Measurements from ENCODE around the gene ENPP3. TPM values are rescaled to one million over a fixed set of nuclear protein-coding genes. Genes with fewer than 3 reads are reported as not detected.
"Not testable (repeated sequence)": the region's sequence is repeated elsewhere in the genome, so short reads cannot be mapped to it uniquely, and the experiment has no call there.

ENPP3 gene
- total RNA-seq, 1 donor from 2014 or later = 5.7 TPM

DNA sequence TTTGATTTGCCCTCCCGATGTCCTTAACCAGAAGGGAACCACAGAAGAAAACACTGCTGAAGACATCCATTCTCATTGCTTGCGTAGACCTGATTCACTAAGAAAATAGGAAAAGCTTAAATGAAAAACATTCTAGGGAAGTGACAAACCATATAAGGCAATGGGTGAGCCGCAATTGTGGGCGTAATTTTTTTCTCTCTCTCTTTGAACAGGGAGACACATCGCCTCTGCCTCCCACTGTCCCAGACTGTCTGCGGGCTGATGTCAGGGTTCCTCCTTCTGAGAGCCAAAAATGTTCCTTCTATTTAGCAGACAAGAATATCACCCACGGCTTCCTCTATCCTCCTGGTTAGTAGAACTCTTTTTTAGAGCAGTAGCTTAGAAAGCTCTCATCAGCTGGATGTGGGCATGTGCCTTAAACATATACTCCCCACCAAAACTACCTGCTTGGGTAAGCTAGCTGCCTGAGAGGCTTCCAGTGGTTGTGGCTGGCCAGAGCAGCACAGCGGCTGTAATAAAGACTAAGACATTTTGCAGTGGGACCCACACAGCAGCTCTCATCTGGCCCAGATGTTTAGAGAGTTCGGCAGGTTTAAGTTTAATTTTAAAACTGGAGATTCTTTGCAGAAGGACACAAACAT lies 96.4 kb downstream of the ENPP3 start:
- H3K4me1 Mint-ChIP-seq (ENCODE audit: low read depth) = no peaks in the 10 kb centered on the region
- intact Hi-C loops (cut with micrococcal nuclease) = no loop called here
- no peak for DNase-seq (ENCODE audit: low spot score)
- H3K9me3 Mint-ChIP-seq = no peaks in the 10 kb centered on the region
- no peak overlapping the region for H3K27ac Mint-ChIP-seq
- H3K4me3 Mint-ChIP-seq = no peak overlapping the region
- H3K36me3 Mint-ChIP-seq (ENCODE audit: low read depth) = no peaks in the 10 kb centered on the region
- H3K27me3 Mint-ChIP-seq (ENCODE audit: insufficient read depth) = no peaks in the 10 kb centered on the region

DNA sequence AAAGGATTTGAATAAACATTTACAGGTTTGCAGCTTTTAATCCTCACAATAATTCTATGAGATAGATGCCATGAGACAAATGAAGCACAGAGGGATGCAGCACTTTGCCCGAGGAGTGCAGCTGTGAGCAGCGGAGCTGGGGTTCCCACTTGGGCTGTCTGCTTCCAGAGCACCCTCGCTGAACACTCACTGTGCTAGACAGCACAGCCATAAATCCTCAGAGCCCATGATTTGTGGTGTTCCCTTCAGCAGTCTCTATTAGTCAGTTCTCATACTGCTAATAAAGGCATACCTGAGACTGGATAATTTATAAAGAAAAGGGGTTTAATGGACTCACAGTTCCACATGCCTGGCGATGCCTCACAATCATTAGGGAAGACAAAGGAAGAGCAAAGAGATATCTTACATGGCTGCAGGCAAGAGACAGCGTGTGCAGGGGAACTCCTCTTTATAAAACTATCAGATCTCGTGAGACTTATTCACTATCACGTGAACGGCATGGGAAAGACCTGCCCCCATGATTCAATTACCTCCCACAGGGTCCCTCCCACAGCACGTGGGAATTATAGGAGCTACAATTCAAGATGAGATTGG lies 99.0 kb downstream of the ENPP3 start:
- Mint-ChIP-seq H3K4me3 (no peak overlapping the region), H3K9me3 (no peaks in the 10 kb centered on the region), H3K4me1 (ENCODE audit: low read depth) (no peaks in the 10 kb centered on the region), H3K27ac (no peak overlapping the region), H3K27me3 (ENCODE audit: insufficient read depth) (no peaks in the 10 kb centered on the region), H3K36me3 (ENCODE audit: low read depth) (no peaks in the 10 kb centered on the region)
- intact Hi-C loops (cut with micrococcal nuclease) = no loop called here
- DNase-seq (ENCODE audit: low spot score) = no peak

DNA sequence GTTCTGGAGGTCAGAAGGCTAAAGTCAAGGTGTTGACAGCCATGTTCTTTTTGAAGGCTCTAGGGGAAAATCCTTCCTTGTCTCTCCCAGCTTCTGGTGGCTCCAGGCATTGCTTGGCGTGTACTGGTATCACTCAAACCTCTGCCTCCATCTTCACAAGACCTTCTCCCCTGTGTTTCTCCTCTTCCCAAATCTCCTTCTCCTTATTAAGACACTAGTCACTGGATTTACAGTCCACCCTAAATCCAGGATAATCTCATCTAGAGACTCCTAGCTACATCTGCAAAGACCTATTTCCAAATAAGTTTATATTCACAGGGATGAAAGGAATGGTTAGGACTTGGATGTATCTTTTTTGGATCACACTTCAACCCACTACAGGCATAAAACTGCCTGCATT lies 99.7 kb downstream of the ENPP3 start:
- Mint-ChIP-seq H3K27me3 (ENCODE audit: insufficient read depth) (no peaks in the 10 kb centered on the region), H3K27ac (no peak overlapping the region), H3K4me3 (no peak overlapping the region), H3K4me1 (ENCODE audit: low read depth) (no peaks in the 10 kb centered on the region), H3K9me3 (no peaks in the 10 kb centered on the region), H3K36me3 (ENCODE audit: low read depth) (no peaks in the 10 kb centered on the region)
- intact Hi-C loops (cut with micrococcal nuclease) = no loop called here
- DNase-seq (ENCODE audit: low spot score) = no peak

DNA sequence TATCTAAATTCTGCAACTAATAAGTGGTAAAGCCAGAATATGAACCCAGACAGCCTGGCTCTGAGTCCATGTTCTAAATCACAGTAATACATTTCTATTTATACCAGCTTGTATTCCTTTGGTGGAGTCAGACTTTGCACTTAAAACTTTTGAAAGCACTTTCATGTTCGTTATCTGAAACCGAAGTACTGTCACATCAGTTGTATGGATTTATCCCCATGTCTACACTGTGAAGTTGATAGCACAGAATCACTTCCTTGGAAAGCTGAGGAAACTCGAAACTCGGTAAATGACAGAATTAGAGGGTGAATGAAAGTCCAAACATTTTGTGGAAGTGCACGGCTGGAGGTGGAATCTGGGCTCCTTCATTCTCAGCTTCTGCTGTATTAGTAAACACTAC lies 102.0 kb downstream of the ENPP3 start:
- Mint-ChIP-seq H3K9me3 (no peaks in the 10 kb centered on the region), H3K27me3 (ENCODE audit: insufficient read depth) (peaks cover 2% of the 10 kb centered on the region), H3K4me1 (ENCODE audit: low read depth) (no peaks in the 10 kb centered on the region), H3K36me3 (ENCODE audit: low read depth) (no peaks in the 10 kb centered on the region), H3K4me3 (no peak overlapping the region), H3K27ac (no peak overlapping the region)
- intact Hi-C loops (cut with micrococcal nuclease) = no loop called here
- DNase-seq (ENCODE audit: low spot score) = no peak

DNA sequence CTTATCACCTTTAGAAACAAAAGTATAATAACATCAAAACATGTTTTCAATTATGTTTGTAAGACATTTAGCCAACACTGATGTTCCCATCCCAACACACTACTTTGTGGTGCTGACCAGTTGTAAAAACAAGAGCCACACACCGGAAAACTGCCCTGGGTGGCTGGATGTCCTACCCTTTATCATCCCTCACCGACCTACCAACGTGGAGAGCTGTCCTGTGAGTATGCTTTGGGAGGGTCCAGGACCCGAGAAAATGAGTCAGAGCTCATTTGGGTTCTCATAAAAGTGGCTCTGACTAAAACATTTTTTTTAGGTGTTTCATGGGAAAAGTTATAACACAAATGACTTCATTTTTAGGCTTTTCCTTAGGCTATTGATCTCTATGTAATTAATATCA lies 103.1 kb downstream of the ENPP3 start:
- no peak for DNase-seq (ENCODE audit: low spot score)
- no peaks in the 10 kb centered on the region for H3K9me3 Mint-ChIP-seq
- H3K4me3 Mint-ChIP-seq = no peak overlapping the region
- peaks cover 2% of the 10 kb centered on the region for H3K27me3 Mint-ChIP-seq (ENCODE audit: insufficient read depth)
- intact Hi-C loops (cut with micrococcal nuclease) = no loop called here
- H3K4me1 Mint-ChIP-seq (ENCODE audit: low read depth) = no peaks in the 10 kb centered on the region
- H3K27ac Mint-ChIP-seq = no peak overlapping the region
- no peaks in the 10 kb centered on the region for H3K36me3 Mint-ChIP-seq (ENCODE audit: low read depth)

DNA sequence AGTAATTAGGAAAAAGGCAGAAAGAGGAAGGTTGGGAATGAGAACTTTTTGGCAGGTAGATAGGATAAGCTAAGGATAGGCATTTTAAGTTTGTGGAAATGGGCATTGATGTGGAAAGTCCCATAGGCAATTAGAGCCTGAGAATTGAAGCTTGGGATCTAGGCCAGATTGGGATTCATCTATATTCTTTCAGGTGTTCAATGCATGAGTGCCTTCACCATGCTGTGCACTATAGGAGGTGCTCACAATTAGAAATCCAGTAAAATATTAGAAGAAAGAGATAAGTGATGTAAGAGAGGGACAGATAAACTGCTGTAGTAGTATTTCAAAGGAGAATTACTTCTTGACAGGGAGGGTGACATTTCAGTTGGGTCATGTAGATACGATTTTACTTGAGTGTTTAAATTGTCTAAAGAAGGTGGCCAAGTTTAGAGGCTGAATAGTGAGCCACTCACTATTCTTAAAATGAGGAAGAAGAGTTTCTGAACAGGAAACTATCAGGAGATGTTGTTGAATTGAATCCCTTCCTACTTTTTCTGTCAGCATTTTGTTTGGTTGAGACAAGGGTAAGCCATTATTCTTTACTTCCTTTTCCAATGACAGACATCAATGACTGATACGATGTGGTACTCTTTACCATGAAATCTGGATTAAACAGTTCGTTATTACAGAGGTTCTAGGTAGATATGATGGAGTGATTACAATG lies 104.7 kb downstream of the ENPP3 start:
- DNase-seq (ENCODE audit: low spot score) = no peak
- Mint-ChIP-seq H3K4me1 (ENCODE audit: low read depth) (no peaks in the 10 kb centered on the region), H3K27ac (no peak overlapping the region), H3K36me3 (ENCODE audit: low read depth) (no peaks in the 10 kb centered on the region), H3K9me3 (no peaks in the 10 kb centered on the region), H3K27me3 (ENCODE audit: insufficient read depth) (peaks cover 2% of the 10 kb centered on the region), H3K4me3 (no peak overlapping the region)
- intact Hi-C loops (cut with micrococcal nuclease) = no loop called here

DNA sequence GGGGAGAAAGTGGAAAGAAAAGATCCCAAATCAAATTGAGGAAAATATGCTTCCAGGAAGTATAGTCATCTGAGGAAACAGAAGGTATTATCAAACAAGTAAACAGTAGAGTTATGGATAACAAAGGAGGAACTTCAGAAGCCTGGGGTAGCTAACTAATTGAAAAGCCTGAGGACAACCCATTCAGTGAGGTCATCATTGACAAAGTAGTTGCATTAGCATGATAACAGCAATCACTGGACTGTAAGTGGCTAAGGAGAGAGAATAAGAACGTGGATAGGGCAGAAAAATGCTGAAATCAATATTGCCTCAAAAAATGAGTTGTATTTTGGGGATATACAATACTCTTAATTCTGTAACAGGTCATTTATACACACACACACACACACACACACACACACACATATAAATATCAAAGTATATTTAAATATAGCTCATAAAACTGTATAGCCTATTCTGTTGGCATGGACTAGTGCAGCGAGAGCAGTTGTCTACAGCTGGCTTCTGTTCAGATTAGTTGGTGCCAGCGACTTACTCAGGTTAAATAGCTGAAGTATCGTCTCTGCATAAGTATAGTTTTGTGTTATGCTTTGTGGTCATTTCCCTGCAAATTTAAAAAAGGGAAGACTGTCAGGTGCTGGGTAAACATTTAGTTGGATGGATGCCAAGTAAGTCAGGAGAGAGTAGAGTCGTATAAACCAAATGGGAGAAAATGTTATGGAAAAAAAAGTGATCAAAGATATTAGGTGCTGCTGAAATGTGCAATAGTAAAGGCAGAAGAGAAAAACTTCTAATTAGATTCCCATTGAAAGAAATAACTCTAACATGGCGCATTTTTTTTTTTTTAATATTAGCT lies 107.6 kb downstream of the ENPP3 start:
- H3K27ac Mint-ChIP-seq = no peak overlapping the region
- H3K4me3 Mint-ChIP-seq = no peak overlapping the region
- DNase-seq (ENCODE audit: low spot score) = no peak
- no peaks in the 10 kb centered on the region for H3K4me1 Mint-ChIP-seq (ENCODE audit: low read depth)
- no peaks in the 10 kb centered on the region for H3K9me3 Mint-ChIP-seq
- H3K36me3 Mint-ChIP-seq (ENCODE audit: low read depth) = no peaks in the 10 kb centered on the region
- H3K27me3 Mint-ChIP-seq (ENCODE audit: insufficient read depth) = peaks cover 2% of the 10 kb centered on the region
- intact Hi-C loops (cut with micrococcal nuclease) = no loop called here

DNA sequence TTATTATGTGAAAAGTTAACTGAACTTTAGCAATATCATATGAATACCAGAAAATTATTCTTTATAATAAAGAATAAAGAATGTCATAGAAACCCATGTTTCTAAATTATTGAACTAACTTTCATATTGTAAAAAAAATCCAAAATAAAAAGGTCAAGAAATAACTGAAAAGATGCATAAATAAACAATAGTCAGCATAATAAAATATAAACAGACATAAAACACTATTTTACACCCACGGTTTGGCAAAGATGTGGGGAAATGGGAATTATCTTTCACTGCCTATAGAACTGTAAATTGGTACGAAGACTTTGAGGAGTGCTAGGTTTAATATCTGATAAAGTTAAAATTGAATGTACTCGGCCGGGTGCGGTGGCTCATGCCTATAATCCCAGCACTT lies 108.4 kb downstream of the ENPP3 start:
- DNase-seq (ENCODE audit: low spot score) = no peak
- H3K27ac Mint-ChIP-seq = no peak overlapping the region
- H3K4me3 Mint-ChIP-seq = no peak overlapping the region
- no peaks in the 10 kb centered on the region for H3K9me3 Mint-ChIP-seq
- intact Hi-C loops (cut with micrococcal nuclease) = no loop called here
- H3K27me3 Mint-ChIP-seq (ENCODE audit: insufficient read depth) = peaks cover 4% of the 10 kb centered on the region
- no peaks in the 10 kb centered on the region for H3K4me1 Mint-ChIP-seq (ENCODE audit: low read depth)
- H3K36me3 Mint-ChIP-seq (ENCODE audit: low read depth) = no peaks in the 10 kb centered on the region

DNA sequence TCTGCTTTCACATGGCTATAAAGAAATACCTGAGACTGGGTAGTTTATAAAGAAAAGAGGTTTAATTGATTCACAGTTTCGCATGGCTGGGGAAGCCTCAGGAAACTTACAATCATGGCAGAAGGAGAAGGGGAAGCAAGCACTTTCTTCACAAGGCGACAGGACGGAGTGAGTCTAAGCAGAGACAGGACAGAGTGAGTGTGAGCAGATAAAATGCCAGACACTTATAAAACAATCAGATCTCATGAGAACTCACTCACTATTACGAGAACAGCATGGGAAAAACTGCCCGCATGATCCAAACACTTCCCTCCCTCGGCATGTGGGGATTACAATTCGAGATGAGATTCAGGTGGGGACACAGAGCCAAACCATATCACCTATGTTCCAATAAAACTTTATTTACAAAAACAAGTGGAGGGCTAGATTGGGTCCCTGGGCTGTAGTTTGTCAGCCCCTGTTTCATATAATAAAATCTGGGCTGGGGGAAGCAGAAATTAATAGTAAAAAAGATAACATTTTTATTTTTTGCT lies 110.8 kb downstream of the ENPP3 start:
- intact Hi-C loops (cut with micrococcal nuclease) = no loop called here
- no peak overlapping the region for H3K27ac Mint-ChIP-seq
- no peaks in the 10 kb centered on the region for H3K4me1 Mint-ChIP-seq (ENCODE audit: low read depth)
- peaks cover 6% of the 10 kb centered on the region for H3K27me3 Mint-ChIP-seq (ENCODE audit: insufficient read depth)
- H3K9me3 Mint-ChIP-seq = no peaks in the 10 kb centered on the region
- H3K4me3 Mint-ChIP-seq = no peak overlapping the region
- H3K36me3 Mint-ChIP-seq (ENCODE audit: low read depth) = no peaks in the 10 kb centered on the region
- DNase-seq (ENCODE audit: low spot score) = no peak

DNA sequence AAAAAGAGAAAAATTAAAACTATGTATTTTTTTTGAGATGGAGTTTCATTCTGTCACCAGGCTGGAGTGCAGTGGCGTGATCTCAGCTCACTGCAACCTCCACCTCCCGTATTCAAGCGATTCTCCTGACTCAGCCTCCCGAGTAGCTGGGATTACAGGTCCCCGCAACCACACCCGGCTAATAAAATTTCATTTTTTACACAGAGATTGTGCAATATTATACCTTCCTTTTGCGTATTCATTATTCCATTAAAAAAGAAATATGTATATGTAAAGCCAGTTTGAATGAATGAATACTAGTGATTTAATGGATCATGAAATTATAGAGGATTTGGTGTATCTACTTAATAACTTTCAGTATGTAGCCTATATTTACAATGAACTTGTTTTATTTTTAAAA lies 111.9 kb downstream of the ENPP3 start:
- no peak overlapping the region for H3K4me3 Mint-ChIP-seq
- H3K9me3 Mint-ChIP-seq = no peaks in the 10 kb centered on the region
- no peaks in the 10 kb centered on the region for H3K4me1 Mint-ChIP-seq (ENCODE audit: low read depth)
- peaks cover 8% of the 10 kb centered on the region for H3K27me3 Mint-ChIP-seq (ENCODE audit: insufficient read depth)
- DNase-seq (ENCODE audit: low spot score) = no peak
- H3K36me3 Mint-ChIP-seq (ENCODE audit: low read depth) = no peaks in the 10 kb centered on the region
- H3K27ac Mint-ChIP-seq = no peak overlapping the region
- intact Hi-C loops (cut with micrococcal nuclease) = no loop called here

DNA sequence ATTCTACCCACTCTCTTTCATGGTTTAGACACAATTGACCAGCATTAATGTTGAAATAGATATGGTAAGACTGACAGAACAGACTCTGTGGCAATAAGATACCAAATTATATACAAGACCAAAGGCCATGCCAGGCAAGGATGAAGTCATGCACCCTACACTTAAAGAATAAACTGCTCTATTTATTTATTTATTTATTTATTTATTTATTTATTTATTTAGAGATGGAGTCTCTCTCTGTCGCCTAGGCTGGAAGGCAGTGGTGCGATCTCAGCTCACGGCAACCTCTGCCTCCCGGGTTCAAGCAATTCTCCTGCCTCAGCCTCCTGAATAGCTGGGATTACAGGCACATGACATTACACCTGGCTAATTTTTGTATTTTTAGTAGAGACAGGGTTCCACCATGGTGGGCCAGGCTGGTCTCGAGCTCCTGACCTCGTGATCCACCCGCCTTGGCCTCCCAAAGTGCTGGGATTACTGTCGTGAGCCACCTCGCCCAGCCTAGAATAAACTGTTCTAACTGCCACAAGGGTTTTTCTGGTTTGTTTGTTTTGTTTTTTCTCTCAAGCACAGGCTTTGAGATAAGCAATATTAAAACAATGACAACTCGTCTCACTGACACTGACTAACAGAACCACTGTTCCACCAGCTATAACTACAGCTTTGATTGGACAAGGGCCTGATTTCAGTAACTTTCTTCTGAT lies 114.1 kb downstream of the ENPP3 start:
- H3K36me3 Mint-ChIP-seq (ENCODE audit: low read depth); intact Hi-C loops (cut with micrococcal nuclease); H3K4me1 Mint-ChIP-seq (ENCODE audit: low read depth); H3K9me3 Mint-ChIP-seq; H3K27ac Mint-ChIP-seq; H3K4me3 Mint-ChIP-seq; DNase-seq (ENCODE audit: low spot score): not testable (repeated sequence)
- H3K27me3 Mint-ChIP-seq (ENCODE audit: insufficient read depth) = peaks cover 13% of the 10 kb centered on the region

DNA sequence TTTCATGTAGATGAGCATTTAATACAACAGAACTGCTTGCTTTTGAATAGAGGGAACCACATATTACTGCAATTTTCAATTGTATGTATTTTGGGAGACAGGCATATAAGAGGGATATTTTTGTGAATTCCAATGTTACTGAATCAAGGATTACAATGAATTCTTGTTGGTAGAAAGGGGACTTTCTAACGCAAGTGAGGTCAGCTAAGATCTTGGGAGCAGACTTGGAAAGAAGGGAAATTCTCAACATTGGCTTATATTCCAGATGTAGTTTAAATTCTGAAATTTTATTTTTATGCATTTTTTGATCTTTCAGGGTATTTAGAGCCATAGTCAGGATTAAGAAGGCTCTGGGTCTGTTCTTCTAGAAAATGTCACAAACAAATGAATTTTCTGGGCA lies 117.0 kb downstream of the ENPP3 start:
- intact Hi-C loops (cut with micrococcal nuclease) = no loop called here
- no peak for DNase-seq (ENCODE audit: low spot score)
- no peaks in the 10 kb centered on the region for H3K36me3 Mint-ChIP-seq (ENCODE audit: low read depth)
- no peaks in the 10 kb centered on the region for H3K4me1 Mint-ChIP-seq (ENCODE audit: low read depth)
- H3K27me3 Mint-ChIP-seq (ENCODE audit: insufficient read depth) = peaks cover 13% of the 10 kb centered on the region
- no peak overlapping the region for H3K4me3 Mint-ChIP-seq
- no peak overlapping the region for H3K27ac Mint-ChIP-seq
- H3K9me3 Mint-ChIP-seq = no peaks in the 10 kb centered on the region

Measured in activated T-helper 1 cell treated with anti-CD3 and anti-CD28 coated beads, Interleukin-12 subunit alpha, Interleukin-12 subunit beta, Interleukin-2, Interleukin-4 antibody, amounts not matched to agents 30 ng/mL and 10 ng/mL and 1 ng/mL, durations not matched to agents 14 hours and 24 hours and 36 hours (primary cell).